NCI-H446 (cell line): ENCODE measurements around the gene REEP1.
"Not testable (repeated sequence)": the region's sequence is repeated elsewhere in the genome, so short reads cannot be mapped to it uniquely, and the experiment has no call there.

ENCODE experiments used
- DNase-seq, 2 experiments: peaks; one replicate each; lab custom pipeline; 2025; lab: John Stamatoyannopoulos, UW

REEP1 gene

GRCh38 chr2:86345783-86346370, 8.5 kb upstream of the REEP1 start:
- DNase-seq: not testable (repeated sequence)

GRCh38 chr2:86344404-86344803, 7.0 kb upstream of the REEP1 start:
- no peak for DNase-seq

GRCh38 chr2:86342488-86342887, 5.1 kb upstream of the REEP1 start:
- no peak for DNase-seq

- DNase-seq: no peak
These were observed 4.0 kb upstream of the REEP1 start for GRCh38 chr2:86341470-86341869.

- DNase-seq: no peak
These were observed 1.4 kb upstream of the REEP1 start for GRCh38 chr2:86338778-86339295.

GRCh38 chr2:86336675-86337243, 667 bp downstream of the REEP1 start:
- DNase-seq: no peak

GRCh38 chr2:86335865-86336674, 1.4 kb downstream of the REEP1 start:
- DNase-seq: no peak

- DNase-seq: peak in 1 of 2 experiments; percentile 5
These were observed 4.0 kb downstream of the REEP1 start for GRCh38 chr2:86333378-86333777.

- no peak for DNase-seq
These were observed 4.8 kb downstream of the REEP1 start for GRCh38 chr2:86332654-86333053.

- no peak for DNase-seq
These were observed 6.0 kb downstream of the REEP1 start for GRCh38 chr2:86331384-86331783.

- no peak for DNase-seq
These were observed 7.4 kb downstream of the REEP1 start for GRCh38 chr2:86330001-86330400.

- no peak for DNase-seq
These were observed 14.0 kb downstream of the REEP1 start for GRCh38 chr2:86323273-86324021.

GRCh38 chr2:86319700-86320580, 17.5 kb downstream of the REEP1 start:
- no peak for DNase-seq

GRCh38 chr2:86315084-86315483, 22.3 kb downstream of the REEP1 start:
- no peak for DNase-seq

GRCh38 chr2:86314125-86314524, 23.3 kb downstream of the REEP1 start:
- no peak for DNase-seq

GRCh38 chr2:86313341-86313740, 24.1 kb downstream of the REEP1 start:
- DNase-seq: no peak

GRCh38 chr2:86311879-86312278, 25.5 kb downstream of the REEP1 start:
- no peak for DNase-seq

- DNase-seq: no peak
These were observed 27.5 kb downstream of the REEP1 start for GRCh38 chr2:86309966-86310365.

GRCh38 chr2:86308984-86309695, 28.3 kb downstream of the REEP1 start:
- no peak for DNase-seq

- no peak for DNase-seq
These were observed 29.1 kb downstream of the REEP1 start for GRCh38 chr2:86308356-86308755.

GRCh38 chr2:86307431-86307830, 30.0 kb downstream of the REEP1 start:
- no peak for DNase-seq
